DOHH2 (cell line): ENCODE data around the gene SMOC1.

Experiments used
- H3F3A ChIP-seq: fragments of 200-600 bp; sonication (generic), shearing (Covaris generic); 2 replicates; pipeline ENCODE4 v1.6.0; 2016; ENCODE audit warnings: antibody characterized with exemption, mild to moderate bottlenecking; ENCODE audit not compliant: control insufficient read depth, insufficient read depth
- H3K27ac ChIP-seq: fragments of 200-600 bp; sonication (generic); 2 replicates; pipeline ENCODE4 v1.5.1; 2014; ENCODE audit warnings: low read depth, mild to moderate bottlenecking, low read length, moderate library complexity
- H3K27me3 ChIP-seq: fragments of 200-600 bp; sonication (generic); 2 replicates; pipeline ENCODE4 v1.6.1; 2014; ENCODE audit warnings: mild to moderate bottlenecking, low read length, mixed read lengths; ENCODE audit not compliant: control insufficient read depth
- H3K36me3 ChIP-seq: fragments of 200-600 bp; sonication (generic); 2 replicates; pipeline ENCODE4 v1.6.1; 2014; ENCODE audit warnings: mild to moderate bottlenecking, low read length, moderate library complexity, mixed read lengths; ENCODE audit not compliant: control insufficient read depth
- H3K4me1 ChIP-seq: fragments of 200-600 bp; sonication (generic); 2 replicates; pipeline ENCODE4 v1.6.1; 2014; ENCODE audit warnings: mild to moderate bottlenecking, low read length, mixed read lengths; ENCODE audit not compliant: control insufficient read depth
- H3K4me2 ChIP-seq: fragments of 200-600 bp; sonication (generic); 2 replicates; pipeline ENCODE4 v1.6.0; 2014; ENCODE audit warnings: mild to moderate bottlenecking, low read length, moderate library complexity
- H3K4me3 ChIP-seq: fragments of 200-600 bp; sonication (generic); 2 replicates; pipeline ENCODE4 v1.5.1; 2014; ENCODE audit warnings: mild to moderate bottlenecking, low read length, mixed read lengths
- H3K79me2 ChIP-seq: fragments of 200-600 bp; sonication (generic); 2 replicates; pipeline ENCODE4 v1.6.1; 2014; ENCODE audit warnings: mild to moderate bottlenecking, low read length, mixed read lengths; ENCODE audit not compliant: control insufficient read depth
- H3K9me2 ChIP-seq: fragments of 200-600 bp; sonication (generic); replicated peaks from 2 replicates; pipeline ENCODE4 v1.6.1; 2014; ENCODE audit warnings: mild to moderate bottlenecking, low read length, mixed read lengths; ENCODE audit not compliant: control insufficient read depth
- H3K9me3 ChIP-seq: fragments of 200-600 bp; sonication (generic); 2 replicates; pipeline ENCODE4 v1.6.1; 2014; ENCODE audit warnings: antibody characterized with exemption, low read length, mixed read lengths; ENCODE audit not compliant: control insufficient read depth, insufficient read depth
- H4K20me1 ChIP-seq: fragments of 200-600 bp; sonication (generic); 2 replicates; pipeline ENCODE4 v1.6.0; 2014; ENCODE audit warnings: low read depth, mild to moderate bottlenecking, antibody characterized with exemption, low read length, moderate library complexity; ENCODE audit not compliant: control insufficient read depth, insufficient read depth
- CTCF ChIP-seq: fragments of 200-600 bp; sonication (generic); IDR thresholded peaks from one replicate; pipeline ENCODE4 v1.5.1; 2014; ENCODE audit warnings: antibody characterized with exemption, mild to moderate bottlenecking, low read depth, low read length; ENCODE audit not compliant: poor library complexity, severe bottlenecking
- EZH2phosphoT487 ChIP-seq: fragments of 200-600 bp; sonication (generic); IDR thresholded peaks from 2 replicates; pipeline ENCODE4 v1.6.1; 2017; ENCODE audit warnings: borderline replicate concordance, mild to moderate bottlenecking, antibody characterized with exemption, low read length, moderate library complexity, mixed read lengths

Gene SMOC1

DNA sequence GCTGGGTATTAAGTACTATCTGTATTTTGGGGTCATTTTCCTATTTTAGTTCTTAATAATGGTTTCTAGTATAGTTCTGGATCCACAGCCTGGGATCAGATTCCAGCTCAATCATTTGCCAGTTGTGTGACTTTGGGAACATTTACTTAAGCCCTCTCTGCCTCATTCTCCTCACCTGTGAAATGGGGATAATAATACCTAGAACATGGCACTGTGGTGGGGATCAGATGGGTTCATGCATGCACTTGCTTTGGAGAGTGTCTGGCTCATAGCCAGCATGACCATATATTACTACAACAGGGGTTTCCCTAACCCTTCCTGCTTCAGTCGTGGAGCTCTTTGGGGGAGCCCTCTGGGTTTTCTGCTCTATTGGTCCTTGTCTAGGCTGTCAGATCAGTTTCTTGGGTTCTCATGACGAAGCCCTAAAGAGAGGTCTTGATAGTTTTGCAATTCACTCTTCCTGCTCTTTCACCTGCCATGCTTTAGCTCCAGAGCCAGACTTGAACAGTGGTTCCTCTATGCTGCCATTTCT, 34.1 kb upstream of the SMOC1 start:
- TF ChIP-seq CTCF (no peak), EZH2phosphoT487 (no peak)
- H3K36me3 ChIP-seq, result no peaks in the 10 kb centered on the region
- no peak overlapping the region for H3K4me2 ChIP-seq
- no peak overlapping the region for H3K4me3 ChIP-seq
- no peak overlapping the region for H3K27ac ChIP-seq
- H3K27me3 ChIP-seq, result peaks cover 31% of the 10 kb centered on the region
- no peaks in the 10 kb centered on the region for H3K9me2 ChIP-seq
- H3K9me3 ChIP-seq, result no peaks in the 10 kb centered on the region
- H3F3A ChIP-seq, result no peaks in the 10 kb centered on the region
- no peaks in the 10 kb centered on the region for H3K79me2 ChIP-seq
- no peaks in the 10 kb centered on the region for H4K20me1 ChIP-seq
- H3K4me1 ChIP-seq, result no peaks in the 10 kb centered on the region

DNA sequence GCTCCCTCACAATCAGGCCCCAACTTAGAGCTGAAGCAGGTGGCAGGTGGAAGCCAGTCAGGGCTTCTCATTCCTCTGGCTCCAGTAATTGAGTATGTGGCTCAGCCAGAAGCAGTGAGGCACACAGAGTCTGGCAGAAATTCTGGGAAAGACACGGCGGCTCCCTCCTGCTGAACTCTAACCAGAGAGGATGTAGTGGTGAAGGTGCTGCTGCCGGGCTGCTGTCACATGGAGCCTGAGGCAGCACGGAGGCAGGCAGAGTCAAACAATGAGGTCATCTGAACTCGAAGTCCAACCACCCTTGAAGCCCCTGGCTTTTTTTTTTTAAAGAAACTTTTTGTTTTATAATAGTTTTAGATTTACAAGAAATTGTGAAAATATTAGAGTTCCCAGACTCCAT, 33.4 kb upstream of the SMOC1 start:
- TF ChIP-seq CTCF (no peak), EZH2phosphoT487 (no peak)
- Histone ChIP-seq H3K4me3 (no peak overlapping the region), H3K9me3 (no peaks in the 10 kb centered on the region), H3K4me1 (no peaks in the 10 kb centered on the region), H3K27me3 (peaks cover 30% of the 10 kb centered on the region), H3K27ac (no peak overlapping the region), H3F3A (no peaks in the 10 kb centered on the region), H3K36me3 (no peaks in the 10 kb centered on the region), H3K4me2 (no peak overlapping the region), H3K9me2 (no peaks in the 10 kb centered on the region), H3K79me2 (no peaks in the 10 kb centered on the region), H4K20me1 (no peaks in the 10 kb centered on the region)

DNA sequence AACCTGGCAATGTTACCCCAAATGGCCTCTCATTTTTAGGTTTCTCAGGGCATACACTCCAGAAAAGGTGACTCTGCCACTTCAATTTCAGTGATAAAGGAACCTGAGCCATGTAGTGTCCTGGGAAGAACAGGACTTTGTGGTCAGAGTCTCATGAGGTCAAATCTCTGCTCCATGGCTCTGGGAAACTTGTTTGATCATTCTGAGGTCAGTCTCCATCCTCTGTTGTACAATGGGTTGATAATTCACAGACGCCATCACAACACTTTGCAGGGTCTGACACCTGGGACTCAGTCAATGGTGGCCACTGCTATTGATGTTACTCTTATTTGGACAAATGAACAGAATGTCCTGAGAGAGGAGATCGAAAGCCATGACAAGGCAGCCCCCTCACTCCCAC, 31.1 kb upstream of the SMOC1 start:
- Histone ChIP-seq H3K79me2 (no peaks in the 10 kb centered on the region), H3K27ac (no peak overlapping the region), H3K4me3 (no peak overlapping the region), H3K4me1 (no peaks in the 10 kb centered on the region), H3K9me3 (no peaks in the 10 kb centered on the region), H3F3A (no peaks in the 10 kb centered on the region), H3K27me3 (peaks cover 16% of the 10 kb centered on the region), H3K4me2 (no peak overlapping the region), H3K9me2 (no peaks in the 10 kb centered on the region), H3K36me3 (no peaks in the 10 kb centered on the region), H4K20me1 (no peaks in the 10 kb centered on the region)
- no peak for TF ChIP-seq CTCF
- TF ChIP-seq EZH2phosphoT487, result no peak
